SH-SY5Y (cell line): ENCODE data around the gene NFS1.

Source experiments
- GATA2 ChIP-seq: IDR thresholded peaks from 2 replicates; pipeline ENCODE4 v1.6.1; 2011; ENCODE audit warnings: mild to moderate bottlenecking, low read depth, low read length
- GATA3 ChIP-seq: IDR thresholded peaks from 2 replicates; pipeline ENCODE4 v1.6.1; 2011; ENCODE audit warnings: low read depth, mild to moderate bottlenecking, low read length, moderate library complexity

NFS1 gene

GRCh38 chr20:35716330-35716729, 17.2 kb upstream of the NFS1 start:
- TF ChIP-seq GATA3 (no peak), GATA2 (no peak)

- TF ChIP-seq GATA3 (no peak), GATA2 (no peak)
Observed at GRCh38 chr20:35715652-35716051, 16.5 kb upstream of the NFS1 start.

GRCh38 chr20:35714127-35714526, 15.0 kb upstream of the NFS1 start:
- no peak for TF ChIP-seq GATA2
- no peak for TF ChIP-seq GATA3

- TF ChIP-seq GATA2 (no peak), GATA3 (no peak)
Observed at GRCh38 chr20:35711588-35712209, 12.5 kb upstream of the NFS1 start.

GRCh38 chr20:35710884-35711587, 11.9 kb upstream of the NFS1 start:
- no peak for TF ChIP-seq GATA3
- no peak for TF ChIP-seq GATA2

- TF ChIP-seq GATA3, result no peak
Observed at GRCh38 chr20:35710039-35710438, 10.9 kb upstream of the NFS1 start.

- TF ChIP-seq GATA2 (no peak), GATA3 (no peak)
Observed at GRCh38 chr20:35709259-35709658, 10.1 kb upstream of the NFS1 start.

- TF ChIP-seq GATA3 (no peak), GATA2 (no peak)
Observed at GRCh38 chr20:35708502-35708901, 9.3 kb upstream of the NFS1 start.

- TF ChIP-seq GATA2 (no peak), GATA3 (no peak)
Observed at GRCh38 chr20:35704514-35705261, 5.5 kb upstream of the NFS1 start.

GRCh38 chr20:35702824-35703695, 3.9 kb upstream of the NFS1 start:
- TF ChIP-seq GATA3 (no peak), GATA2 (no peak)

GRCh38 chr20:35702051-35702823, 3.1 kb upstream of the NFS1 start:
- TF ChIP-seq GATA2 (no peak), GATA3 (no peak)

- TF ChIP-seq GATA2 (no peak), GATA3 (no peak)
Observed at GRCh38 chr20:35700625-35701148, 1.5 kb upstream of the NFS1 start.

- TF ChIP-seq GATA2, result no peak
- no peak for TF ChIP-seq GATA3
Observed at GRCh38 chr20:35699957-35700624, 939 bp upstream of the NFS1 start.
